NCI-H1048 (cell line): ENCODE results near the gene NLK.
"Not testable (repeated sequence)": the region's sequence is repeated elsewhere in the genome, so short reads cannot be mapped to it uniquely, and the experiment has no call there.

Experiments used
- DNase-seq: peaks from one replicate; lab custom pipeline; 2025; lab: John Stamatoyannopoulos, UW

The NLK gene

DNA sequence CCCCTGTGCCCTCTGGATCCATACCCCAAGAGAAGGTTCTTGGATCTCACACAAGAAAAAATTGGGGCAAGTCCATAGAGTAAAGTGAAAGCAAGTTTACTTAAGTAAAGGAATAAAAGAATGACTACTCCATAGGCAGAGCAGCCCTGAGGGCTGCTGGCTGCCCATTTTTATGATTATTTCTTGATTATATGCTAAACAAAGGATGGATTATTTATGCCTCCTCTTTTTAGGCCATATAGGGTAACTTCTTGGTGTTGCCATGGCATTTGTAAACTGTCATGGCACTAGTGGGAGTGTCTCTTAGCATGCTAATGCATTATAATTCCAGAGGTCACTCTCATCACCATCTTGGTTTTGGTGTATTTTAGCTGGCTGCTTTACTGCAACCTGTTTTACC lies 70.8 kb downstream of the NLK start:
- DNase-seq = no peak

DNA sequence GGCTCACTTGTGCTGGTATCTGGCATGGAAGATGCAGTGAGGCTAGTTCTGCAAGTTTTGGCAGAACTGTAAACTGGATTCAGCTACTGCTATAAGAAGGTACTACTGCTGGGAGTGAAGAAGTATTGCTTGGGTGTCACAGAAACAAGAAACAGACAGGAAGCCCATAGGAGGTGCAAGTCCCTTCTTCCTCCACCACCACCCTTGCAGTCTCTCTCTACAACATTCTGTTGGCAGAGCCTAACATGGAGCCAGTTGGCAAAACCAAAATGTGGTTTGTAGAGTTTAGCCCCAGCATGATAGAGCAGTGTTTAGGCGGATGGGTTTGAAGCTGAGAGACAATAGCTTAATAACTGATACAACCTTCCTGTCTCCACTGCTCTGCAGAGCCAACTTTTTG lies 72.6 kb downstream of the NLK start:
- DNase-seq = no peak

DNA sequence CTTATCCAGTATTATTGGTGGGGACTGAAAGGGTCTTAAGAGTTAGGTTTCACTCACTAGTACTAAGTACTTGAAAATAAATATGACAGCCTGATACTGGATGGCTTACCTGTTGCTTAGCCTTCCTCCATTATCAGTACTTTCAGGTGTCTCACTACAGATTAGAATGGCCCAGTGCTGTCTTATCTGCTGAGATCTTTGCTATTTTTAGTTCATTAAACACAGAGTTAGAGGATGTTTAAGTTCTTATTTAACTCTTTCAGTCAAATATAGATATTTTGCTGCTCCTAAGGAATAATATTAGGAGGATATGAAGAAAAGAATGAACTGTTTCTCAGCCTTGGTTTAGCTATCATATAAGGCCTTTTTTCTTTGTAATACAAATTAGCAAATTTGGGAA lies 74.8 kb downstream of the NLK start:
- no peak for DNase-seq

DNA sequence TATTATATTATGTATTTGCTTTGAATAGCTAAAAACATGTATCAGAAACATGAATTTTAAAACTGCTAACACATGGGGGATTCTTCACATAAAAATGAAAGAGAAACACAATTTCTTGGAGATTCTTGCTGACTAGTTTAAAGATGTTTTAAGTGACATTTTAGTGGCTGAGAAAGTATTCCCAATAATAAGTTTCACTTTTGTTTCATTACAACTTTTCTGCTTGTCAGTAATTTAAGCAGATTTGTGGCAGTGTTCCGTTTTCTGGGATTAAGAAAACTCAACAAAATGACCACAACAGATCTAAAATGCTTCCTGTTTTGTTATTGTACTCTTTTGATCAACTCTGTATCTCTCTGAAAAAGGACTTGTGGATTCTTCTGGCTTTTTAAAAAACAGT lies 75.9 kb downstream of the NLK start:
- DNase-seq = no peak

DNA sequence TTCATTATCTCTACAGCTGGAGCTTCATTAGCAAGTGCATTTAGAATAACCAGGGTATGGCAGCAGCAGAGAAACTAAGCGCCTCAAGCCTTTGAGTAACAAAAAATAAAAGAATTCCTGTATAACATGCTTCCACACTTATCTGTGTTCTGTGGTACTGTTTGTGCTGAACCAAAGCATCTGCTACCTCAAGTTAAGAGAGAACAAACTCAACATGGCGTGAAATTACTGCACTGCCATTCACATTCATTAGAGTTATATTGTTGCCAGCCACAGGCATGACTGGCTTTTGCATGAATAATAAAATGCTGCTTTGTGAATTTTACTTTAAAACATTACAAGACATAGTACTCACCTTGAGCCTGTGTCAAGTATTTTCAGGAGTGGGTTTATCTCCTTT lies 76.6 kb downstream of the NLK start:
- no peak for DNase-seq

DNA sequence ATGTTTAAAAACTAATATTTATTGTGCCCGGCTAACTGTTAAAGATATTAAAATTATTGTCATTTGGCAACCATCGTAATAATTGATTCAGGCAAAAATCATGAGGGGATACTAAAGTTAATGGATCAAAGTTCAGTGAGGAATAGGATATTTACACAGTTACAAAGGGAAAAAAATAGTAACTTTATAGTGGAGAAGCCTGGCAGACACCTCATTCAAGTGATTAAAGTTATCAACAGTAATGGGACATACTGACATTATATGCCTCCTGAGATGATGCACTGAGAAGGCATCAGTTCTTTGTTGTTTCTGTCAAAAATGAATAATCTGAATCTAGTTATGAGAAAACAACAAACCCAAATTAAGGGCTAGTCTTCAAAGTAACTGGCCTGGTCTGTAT lies 77.1 kb downstream of the NLK start:
- no peak for DNase-seq

DNA sequence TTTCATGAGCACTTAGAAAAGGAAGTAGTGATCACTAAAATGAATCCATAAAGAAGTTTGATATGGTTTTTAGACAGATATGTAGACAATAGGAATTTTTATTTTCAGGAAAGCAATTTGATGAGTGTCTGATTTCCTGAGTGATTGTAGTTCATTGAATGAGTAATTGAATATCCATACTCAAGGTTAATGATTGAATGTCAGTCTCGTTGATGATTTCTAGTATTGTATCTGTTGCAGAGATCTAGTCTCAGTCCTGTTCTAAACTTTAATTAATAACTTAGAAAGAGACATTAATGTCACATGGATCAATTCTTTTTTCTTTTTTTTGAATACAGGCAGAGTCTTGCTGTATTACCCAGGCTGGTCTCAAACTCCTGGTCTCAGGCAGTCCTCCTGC lies 78.3 kb downstream of the NLK start:
- DNase-seq = no peak

DNA sequence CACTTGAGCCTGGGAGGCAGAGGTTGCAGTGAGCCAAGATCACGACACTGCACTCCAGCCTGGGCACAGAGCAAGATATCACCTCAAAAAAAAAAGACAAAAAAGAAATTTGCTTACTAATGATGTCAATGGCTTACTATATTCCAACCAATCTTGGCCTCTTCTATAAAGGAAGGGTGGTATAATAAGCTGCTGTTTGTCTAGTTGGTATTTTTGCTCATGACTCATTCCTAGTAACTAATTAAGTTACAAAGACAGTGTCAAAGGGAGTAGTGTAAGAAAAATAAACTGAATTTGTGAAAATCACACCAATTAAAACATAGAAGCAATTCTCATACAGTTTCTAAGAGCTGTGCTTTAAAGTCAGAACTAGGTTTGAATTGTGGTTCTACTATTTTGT lies 82.5 kb downstream of the NLK start:
- DNase-seq = no peak

DNA sequence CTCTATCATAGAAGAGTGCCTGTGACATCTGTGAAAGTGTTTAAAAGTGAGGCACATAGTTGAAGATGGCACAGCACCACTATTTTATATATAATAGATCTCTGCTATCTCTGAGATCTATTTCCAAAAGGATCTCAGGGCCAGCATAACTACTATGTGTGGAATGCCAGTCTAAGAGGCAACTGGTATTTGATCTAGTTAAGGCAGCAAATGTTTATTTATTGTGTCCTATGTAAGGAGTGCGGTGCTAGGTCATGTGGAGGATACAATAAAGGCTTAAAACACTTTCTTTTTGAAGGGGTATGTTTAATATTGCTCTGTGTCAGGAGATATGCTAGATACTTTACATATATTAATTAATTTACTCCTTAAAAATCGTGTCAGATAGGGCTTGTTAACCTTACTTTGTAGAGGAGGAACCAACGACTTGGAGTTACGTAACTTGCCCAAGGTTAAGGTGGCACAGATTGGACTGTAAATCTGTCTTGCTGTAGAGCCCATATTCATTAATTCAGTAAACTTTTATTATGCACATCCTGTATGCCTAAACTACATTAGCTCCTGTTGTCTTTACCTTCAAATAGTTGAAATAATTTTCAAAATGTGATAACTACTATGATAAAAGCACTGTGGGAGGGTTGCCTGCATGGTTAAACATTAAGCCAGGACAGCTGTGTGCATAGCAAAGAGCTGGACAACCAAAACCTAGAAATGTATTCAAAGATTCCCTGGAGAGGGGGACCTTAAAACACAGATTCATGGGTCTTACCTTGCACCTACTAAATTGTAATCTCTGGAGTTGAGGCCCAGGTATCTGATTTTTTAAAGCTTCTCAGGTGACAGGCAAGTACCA lies 83.3 kb downstream of the NLK start:
- no peak for DNase-seq

DNA sequence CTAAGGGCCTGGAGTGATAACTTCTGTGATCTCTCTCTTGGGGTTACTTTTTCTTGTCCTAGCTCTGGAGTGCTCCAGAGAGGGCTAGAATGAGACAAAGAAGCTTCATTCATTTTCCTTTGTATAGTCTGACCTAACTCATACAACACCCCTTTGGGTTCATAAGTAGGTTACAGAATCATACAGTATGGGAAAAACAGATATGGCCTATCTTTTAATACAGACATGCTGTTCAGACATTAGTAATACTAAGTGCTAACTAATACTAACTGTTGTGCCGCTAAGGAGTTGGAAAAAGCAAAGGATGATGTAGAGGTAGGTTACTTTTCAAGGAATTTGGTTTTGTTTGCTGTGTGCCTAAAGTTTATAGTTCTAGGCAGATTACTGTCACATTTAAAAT lies 84.7 kb downstream of the NLK start:
- no peak for DNase-seq

DNA sequence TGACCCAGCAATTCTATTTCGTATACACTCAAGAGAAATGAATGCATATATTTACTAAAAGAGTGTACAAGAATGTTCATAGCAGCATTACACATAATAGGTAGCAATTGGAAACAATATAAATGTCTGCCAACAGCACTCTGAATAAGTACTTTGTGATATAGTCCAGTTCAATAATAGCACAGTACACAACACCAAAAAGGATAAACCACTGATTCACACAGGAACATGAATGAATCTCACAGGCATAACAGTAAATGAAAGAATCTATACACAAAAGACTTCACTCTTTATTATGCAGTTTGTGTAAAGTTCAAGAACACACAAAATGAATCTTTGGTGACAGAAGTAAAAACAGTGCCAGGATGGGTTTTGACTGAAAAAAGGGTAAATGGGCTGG lies 86.3 kb downstream of the NLK start:
- DNase-seq = no peak

DNA sequence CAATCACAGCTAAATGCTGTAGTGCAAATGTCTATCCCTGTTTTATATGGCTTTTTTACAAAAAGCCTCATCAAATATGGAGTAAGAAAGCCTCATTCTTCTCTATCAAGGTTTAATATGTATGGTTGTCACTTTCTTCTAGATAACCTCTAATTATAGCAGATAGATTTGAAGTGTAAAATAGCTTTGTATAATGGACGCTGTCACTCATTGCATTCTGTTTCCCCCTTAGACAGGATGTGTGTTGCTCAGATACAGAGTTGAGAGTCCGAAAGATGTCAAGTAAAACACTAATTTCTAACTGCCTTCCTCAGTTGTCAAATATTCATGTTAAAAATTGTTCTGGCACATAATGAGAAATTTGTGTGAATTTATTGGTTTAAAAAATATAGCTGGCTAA lies 88.0 kb downstream of the NLK start:
- DNase-seq = no peak

DNA sequence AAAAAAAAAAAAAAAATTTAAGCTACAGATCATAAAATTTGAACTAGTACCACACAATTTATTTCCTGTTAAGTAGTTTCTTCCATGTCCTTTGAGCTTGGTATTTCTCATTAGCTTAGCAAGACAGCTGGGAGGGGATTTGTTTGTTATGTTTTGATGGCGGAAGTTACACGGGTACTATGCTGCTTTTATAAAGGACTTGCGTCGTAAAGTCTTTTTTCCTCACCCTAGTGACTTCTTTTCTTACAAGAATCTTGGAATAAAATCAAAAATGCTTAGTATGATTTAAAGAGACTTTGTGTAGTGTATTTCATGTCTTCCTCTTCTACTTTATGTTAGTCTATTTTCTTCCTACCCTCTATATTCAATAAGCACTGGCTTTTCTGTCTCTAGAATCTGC lies 89.1 kb downstream of the NLK start:
- no peak for DNase-seq

DNA sequence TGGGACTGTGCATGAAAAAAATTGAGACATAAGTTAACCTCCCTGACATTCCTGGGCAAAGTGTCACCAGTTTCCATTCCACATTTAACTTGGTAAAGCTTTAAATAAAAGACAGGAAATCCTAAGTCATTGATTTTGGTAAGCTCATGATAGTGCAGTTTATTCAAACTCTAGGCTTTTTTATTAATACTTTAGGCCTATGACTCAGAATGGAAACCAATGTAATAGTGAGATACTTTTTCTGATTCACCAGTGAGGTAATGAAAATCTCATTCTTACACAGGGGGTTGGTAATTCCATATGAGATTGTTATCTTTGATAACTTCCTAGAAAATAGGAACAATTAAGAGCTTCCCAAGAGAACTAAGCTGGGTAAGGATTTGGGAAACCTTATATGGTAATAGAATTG lies 91.1 kb downstream of the NLK start:
- DNase-seq = no peak

DNA sequence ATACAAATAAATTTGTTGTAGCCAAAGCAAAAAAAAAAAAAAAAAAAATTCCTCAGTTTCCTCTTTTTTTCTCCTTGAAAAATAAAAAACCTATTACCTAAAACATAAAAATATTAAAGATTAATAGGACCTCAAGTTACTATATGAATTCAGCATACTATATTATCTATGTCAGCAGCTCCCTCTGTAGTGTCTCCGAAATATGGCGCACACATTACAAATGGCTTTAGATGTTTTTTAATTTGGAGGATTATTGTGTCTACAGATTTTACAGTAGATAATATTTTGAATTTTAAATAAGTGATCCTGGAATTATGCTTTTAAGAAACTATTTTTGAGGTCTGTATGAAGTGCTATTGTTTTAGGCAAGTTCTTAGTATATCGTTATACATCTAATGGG lies 94.4 kb downstream of the NLK start:
- no peak for DNase-seq

DNA sequence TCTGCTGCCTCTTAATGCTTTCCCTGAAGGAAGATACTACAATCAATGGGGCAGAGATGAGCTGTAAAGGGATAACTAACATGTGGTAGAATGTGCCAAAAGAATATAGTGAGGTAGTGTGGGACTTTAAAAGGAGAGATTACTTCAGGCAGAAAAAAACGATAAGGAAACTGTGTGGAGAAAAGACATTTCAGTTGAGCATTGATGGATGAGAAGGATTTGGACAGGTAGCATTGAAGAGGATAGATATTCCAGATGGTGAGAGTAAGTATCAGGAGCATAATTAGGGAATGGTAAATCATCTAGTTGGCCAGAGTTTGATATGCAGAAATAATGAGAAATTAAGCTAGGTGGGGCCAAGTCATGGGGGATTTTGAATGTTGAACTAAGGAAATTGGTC lies 97.3 kb downstream of the NLK start:
- DNase-seq = no peak

DNA sequence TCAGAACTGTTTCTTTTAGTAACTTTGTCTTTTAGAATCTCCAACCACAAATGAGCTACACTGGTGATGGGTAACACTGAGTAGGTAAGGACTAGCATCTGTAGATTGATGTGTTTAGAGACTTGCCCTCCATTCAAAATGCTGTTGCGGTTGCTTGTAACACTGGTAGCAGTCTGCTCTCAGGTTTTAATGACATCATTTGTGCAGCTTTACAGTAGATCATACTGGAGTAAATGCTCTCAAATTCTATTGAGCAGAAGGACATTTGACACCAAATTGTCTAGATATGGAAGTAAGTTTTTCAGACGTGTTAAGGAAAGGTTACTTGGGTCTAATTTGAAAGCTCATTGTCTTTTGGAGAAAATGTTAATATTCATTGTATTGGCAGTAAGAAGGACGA lies 98.8 kb downstream of the NLK start:
- DNase-seq = no peak

DNA sequence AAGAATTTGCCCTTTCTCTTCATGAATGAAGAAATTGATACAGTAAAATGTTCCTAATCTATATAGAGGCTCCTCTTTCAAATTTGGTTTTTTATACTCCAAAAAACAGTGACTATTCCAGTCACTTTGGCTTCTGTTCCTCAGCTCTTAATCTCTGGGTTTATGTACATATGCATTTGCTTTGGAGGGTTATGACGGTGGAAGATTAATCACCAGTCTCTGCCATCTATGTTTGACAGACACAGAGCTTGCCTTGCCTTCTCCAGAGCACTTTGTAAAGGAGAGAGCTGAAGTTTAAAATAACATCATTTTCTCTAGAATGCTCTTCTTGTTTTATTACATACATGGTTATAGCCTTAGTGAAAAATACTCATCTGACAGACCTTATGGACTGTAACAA lies 99.3 kb downstream of the NLK start:
- no peak for DNase-seq

DNA sequence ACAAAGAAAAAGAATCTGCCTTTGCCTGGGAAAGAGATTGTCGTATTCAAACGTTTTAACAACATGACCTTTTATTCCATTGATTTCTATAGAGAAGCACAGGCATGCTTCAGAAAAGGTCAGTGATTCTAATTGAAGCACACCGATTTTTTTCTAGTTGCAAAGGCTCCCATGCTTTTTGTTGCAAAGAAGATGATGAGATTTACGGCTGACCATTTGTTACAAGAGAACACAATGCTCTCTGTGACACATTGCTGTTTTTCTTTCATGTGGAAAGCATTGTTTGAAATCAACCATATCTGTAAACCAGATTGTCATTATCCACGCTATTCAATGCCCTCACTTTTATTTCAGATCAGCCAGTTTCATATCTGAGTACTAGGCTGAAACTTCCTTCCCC lies 99.8 kb downstream of the NLK start:
- no peak for DNase-seq

DNA sequence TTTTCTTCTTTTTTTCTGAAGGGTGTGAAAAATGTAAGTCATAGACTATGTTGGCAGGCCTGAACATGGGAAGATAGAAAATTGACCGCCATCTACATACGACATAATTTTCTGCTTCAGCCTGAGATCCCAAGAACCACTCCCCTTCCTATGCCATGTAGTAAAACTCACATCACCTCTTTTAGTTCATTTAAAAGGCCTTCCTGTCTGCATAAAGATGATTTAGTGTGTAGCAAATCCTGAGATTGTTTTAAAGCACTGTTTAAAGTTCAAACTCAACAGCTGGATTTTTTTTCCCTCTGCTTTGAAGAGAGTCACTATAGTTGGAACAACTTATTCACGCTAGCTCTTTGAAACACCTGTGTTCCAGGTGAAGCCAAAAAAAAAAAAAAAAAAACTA lies 101.5 kb downstream of the NLK start:
- DNase-seq = no peak

DNA sequence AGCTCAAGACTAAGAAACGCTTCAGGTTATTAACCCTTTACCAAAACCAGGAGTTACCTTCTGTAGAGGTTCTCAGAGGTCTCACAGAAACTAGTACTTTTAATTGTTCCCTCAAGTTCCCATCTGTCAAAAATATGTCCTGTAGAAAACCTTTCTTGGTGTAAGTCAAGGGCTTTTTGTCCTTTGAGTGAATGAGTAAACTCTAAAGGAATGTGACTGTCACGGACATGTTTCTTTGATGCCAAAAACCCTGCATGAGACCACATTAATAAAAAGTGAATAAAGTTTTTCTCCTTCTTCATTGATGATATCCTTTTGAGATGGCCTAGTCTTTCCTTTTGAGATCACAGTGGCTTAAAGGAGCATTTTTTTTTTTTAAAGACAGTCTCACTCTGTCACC lies 102.9 kb downstream of the NLK start:
- DNase-seq = no peak

DNA sequence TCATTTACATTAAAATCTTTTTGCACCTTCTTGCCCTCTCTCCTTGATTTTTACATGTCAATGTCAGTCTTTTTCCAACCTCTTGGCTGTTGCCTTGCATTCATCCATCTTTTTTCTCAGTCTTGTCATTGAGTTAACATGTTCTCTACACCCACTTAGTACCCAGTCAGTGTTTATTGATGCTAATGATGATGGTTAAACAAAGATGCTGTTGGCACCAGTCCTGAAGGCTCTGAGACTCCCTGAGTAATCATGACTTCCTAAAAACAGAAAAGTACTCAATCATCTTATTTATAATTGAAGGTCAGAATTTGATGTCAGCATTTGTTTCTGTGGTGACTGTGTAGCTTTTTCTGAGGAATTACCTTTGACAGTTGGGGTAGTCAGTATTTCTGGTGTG lies 104.5 kb downstream of the NLK start:
- DNase-seq = no peak

DNA sequence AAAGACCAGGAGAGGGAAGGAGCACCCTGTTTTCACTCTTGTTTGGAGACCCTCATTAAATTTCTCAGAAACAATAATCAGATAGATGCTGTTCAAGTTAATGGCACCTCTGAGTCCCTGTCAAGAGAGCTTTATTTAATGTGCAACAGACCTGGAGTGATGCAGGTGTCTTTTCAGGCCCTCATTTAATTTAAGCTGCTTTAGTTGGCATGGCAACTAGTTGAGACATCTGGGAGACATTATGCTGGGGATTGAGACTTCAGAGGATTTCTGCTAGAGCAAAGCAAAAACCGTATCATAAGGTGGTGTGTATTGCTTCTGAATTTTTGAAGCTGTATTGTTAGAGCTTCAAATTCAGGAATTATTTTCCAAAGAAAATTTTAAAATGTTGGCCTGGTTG lies 108.5 kb downstream of the NLK start:
- DNase-seq = no peak

DNA sequence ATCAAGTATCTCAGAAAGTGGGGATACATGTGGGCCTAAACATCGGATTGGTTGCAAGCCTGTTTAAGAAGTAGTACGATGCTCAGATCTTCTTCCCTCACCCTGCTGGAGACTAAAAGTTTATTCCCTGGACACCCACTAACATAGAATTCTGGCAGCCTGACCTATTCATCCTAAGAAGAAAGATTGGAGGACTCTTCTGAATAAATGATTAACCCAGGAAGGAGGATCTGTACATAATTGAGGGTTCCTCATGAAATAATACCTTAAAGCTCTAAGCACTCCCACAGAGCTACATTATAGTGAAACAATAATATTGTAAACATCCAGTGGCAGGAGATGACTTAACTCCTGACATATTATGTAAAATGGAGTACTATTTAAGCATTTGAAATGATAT lies 111.7 kb downstream of the NLK start:
- no peak for DNase-seq

DNA sequence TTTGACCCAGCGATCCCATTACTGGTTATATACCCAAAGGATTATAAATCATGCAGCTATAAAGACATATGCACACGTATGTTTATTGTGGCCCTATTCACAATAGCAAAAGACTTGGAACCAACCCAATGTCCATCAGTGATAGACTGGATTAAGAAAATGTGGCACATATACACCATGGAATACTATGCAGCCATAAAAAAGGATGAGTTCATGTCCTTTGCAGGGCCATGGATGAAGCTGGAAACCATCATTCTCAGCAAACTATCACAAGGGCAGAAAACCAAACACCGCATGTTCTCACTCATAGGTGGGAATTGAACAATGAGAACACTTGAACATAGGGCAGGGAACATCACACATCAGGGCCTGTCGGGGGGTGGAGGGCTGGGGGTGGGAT lies 112.9 kb downstream of the NLK start:
- not testable (repeated sequence) for DNase-seq
